HCT116 (cell line): ENCODE measurements around the gene LRRN3.

Source experiments
- ATF3 ChIP-seq: IDR thresholded peaks from 2 replicates; pipeline ENCODE4 v1.6.1; 2012
- CEBPB ChIP-seq: IDR thresholded peaks from 2 replicates; pipeline ENCODE4 v1.6.1; 2012; ENCODE audit warnings: low read depth
- CTCF ChIP-seq, 3 experiments: fragments of 200-600 bp in 1 of 3; sonication (generic) in 1 of 3; IDR thresholded peaks in 2 of 3; conservative IDR thresholded peaks in 1 of 3; 2 replicates each; pipeline ENCODE4 v1.5.1; 2012 to 2017; ENCODE audit warnings: low read depth in 2 of 3, low read length in 2 of 3, antibody characterized with exemption in 1 of 3, borderline replicate concordance in 1 of 3, control low read depth in 1 of 3, mild to moderate bottlenecking in 1 of 3, mixed read lengths in 1 of 3, mixed run types in 1 of 3, moderate library complexity in 1 of 3; ENCODE audit not compliant: insufficient read depth in 1 of 3
- EZH2 ChIP-seq: fragments of 200-600 bp; sonication (generic); IDR thresholded peaks from 2 replicates; pipeline ENCODE4 v1.6.1; 2017; ENCODE audit warnings: antibody characterized with exemption, mixed run types
- MAX ChIP-seq: IDR thresholded peaks from 2 replicates; pipeline ENCODE4 v1.6.1; 2012
- POLR2A ChIP-seq: IDR thresholded peaks from 2 replicates; pipeline ENCODE4 v1.7.0; 2011; ENCODE audit warnings: borderline replicate concordance; ENCODE audit not compliant: insufficient read depth, insufficient read length; ENCODE audit errors: extremely low read depth
- POLR2AphosphoS5 ChIP-seq: IDR thresholded peaks from 2 replicates; pipeline ENCODE4 v1.6.1; 2011; ENCODE audit warnings: mild to moderate bottlenecking, low read depth, low read length, moderate library complexity
- REST ChIP-seq: IDR thresholded peaks from 2 replicates; pipeline ENCODE4 v1.6.1; 2012; ENCODE audit warnings: low read depth
- YY1 ChIP-seq: IDR thresholded peaks from 2 replicates; pipeline ENCODE4 v1.6.1; 2011; ENCODE audit warnings: low read length, low read depth, moderate library complexity, mild to moderate bottlenecking; ENCODE audit not compliant: insufficient replicate concordance; ENCODE audit errors: extremely low read depth

- TF ChIP-seq CTCF (IDR thresholded peaks at IDR 0.05 in 2 of 3, conservative IDR thresholded peaks at IDR 0.05 in 1 of 3; ENCODE audit: borderline replicate concordance in 1 of 3, insufficient read depth in 1 of 3, low read depth in 2 of 3, low read length in 2 of 3) (no peak), EZH2 (no peak), POLR2A (no peak), MAX (no peak), CEBPB (no peak), REST (no peak), ATF3 (no peak), POLR2AphosphoS5 (no peak), YY1 (no peak)
These were observed 31.1 kb upstream of the LRRN3 start for GRCh38 chr7:111059833-111060232.
